Activated CD4-positive, alpha-beta T cell treated with anti-CD3 and anti-CD28 coated beads, Interleukin-2, amount 50 U/mL, for 1 hour (primary cell): ENCODE results near the gene MAGEB16.

ENCODE experiments used
- DNase-seq: peaks from one replicate; pipeline ENCODE4 v3.0.0-alpha.2; 2020

MAGEB16 gene

GRCh38 chrX:35798042-35798441 lies at the start of gene MAGEB16:
MAGEB16 (plus strand) TSS chrX:35798342; CDS start chrX:35802197, 3,855 bp downstream.
- no peak for DNase-seq

GRCh38 chrX:35773958-35774564 lies 24.1 kb upstream of the MAGEB16 start:
- no peak for DNase-seq

DNA sequence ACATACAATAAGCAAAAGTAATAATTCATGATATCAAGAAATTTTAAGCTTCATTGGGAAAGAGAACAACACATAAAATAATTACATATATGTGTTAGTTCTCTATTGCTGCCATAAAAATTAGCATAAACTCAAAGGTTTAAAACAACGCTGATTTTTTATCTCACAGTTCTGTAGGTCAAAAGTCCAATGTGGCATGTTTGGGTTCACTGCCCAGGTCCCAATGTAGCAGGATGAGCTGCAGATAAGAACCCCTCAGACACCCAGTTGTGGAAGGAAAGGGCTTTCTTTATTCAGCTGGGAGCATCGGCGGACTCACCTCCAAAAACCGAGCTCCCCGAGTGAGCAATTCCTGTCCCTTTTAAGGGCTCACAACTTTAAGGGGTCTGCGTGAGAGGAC lies 13.1 kb upstream of the MAGEB16 start:
- DNase-seq = no peak

- no peak for DNase-seq
Measured at GRCh38 chrX:35786271-35786670, 11.9 kb upstream of the MAGEB16 start.

- DNase-seq = no peak
Measured at GRCh38 chrX:35787867-35788266, 10.3 kb upstream of the MAGEB16 start.

- DNase-seq = no peak
Measured at GRCh38 chrX:35800474-35800873, 2.3 kb downstream of the MAGEB16 start.

- DNase-seq = no peak
Measured at GRCh38 chrX:35809781-35810180, 11.6 kb downstream of the MAGEB16 start.

- DNase-seq = no peak
Measured at GRCh38 chrX:35819241-35819640, 21.1 kb downstream of the MAGEB16 start.

- DNase-seq = no peak
Measured at GRCh38 chrX:35826503-35826902, 28.4 kb downstream of the MAGEB16 start.

GRCh38 chrX:35829501-35829900 lies 31.4 kb downstream of the MAGEB16 start:
- DNase-seq = no peak

GRCh38 chrX:35841872-35842271 lies 43.7 kb downstream of the MAGEB16 start:
- DNase-seq = no peak

DNA sequence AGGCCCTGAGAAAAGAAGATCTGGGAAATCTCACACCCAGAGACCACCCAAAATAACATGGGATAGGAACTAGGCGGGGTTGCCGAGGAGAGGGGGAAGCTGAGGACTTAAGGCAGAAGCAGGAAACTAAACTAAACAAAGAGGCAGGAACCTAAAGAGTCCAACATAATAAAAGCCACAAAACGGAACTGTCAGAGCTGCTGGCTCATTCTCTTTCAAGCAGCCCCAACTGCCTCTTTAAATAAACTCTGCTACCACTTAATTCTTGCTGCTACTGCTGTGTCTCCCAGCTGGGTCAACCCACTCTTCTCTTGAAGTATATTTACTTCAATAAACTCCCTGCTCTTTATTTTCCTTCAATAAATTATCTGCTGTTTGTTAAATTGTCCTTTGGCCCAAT lies 44.5 kb downstream of the MAGEB16 start:
- no peak for DNase-seq

DNA sequence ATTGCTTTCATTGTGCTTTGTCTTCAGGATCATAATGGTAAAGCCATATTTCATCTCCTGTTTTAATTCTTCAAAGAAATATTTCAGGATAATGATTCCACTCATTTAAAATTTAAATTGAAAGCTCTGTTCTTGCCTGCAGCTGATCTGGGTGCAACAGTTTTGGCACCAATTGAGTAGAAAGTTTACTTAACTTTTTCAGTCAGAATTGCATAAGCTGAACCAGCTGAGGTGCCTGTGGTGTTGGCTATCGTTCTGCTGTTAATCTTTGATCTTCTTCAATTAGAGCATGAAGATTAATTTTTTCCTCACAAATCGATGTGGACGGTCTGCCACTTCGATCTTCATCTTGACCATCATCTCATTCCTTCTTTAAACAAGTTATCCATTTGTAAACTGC lies 49.6 kb downstream of the MAGEB16 start:
- DNase-seq = no peak
